Ovary (tissue), 3 donors: ENCODE measurements around the gene PDZRN3.

Source experiments
- CTCF ChIP-seq, 3 donors: fragments of 450-650 bp in 2 of 3; fragments of 200-600 bp in 1 of 3; IDR thresholded peaks; one replicate each; pipeline versions ENCODE4 v1.5.1 to v1.8.0; 2016 to 2022; ENCODE audit warnings: antibody characterized with exemption in 3 of 3, mild to moderate bottlenecking in 1 of 3
- EP300 ChIP-seq: sonication (generic); formaldehyde crosslinking; IDR thresholded peaks from one replicate; pipeline ENCODE4 v1.6.1; 2017; ENCODE audit warnings: antibody characterized with exemption
- donor health status: DM: no; HTN: no; CAD: no.

- TF ChIP-seq CTCF (IDR thresholded peaks at IDR 0.05) (no peak), EP300 (no peak)
These were observed 273.2 kb downstream of the PDZRN3 start for GRCh38 chr3:73351423-73352071.
